ENCODE data around the gene CEND1. TPM values are rescaled to one million over a fixed set of nuclear protein-coding genes. Genes with fewer than 3 reads are reported as not detected.
"Not testable (repeated sequence)": the region's sequence is repeated elsewhere in the genome, so short reads cannot be mapped to it uniquely, and the experiment has no call there.

The CEND1 gene
- total RNA-seq, 4 donors from 2014 or later: 0.44 to 0.45 TPM; not detected in 2

GRCh38 chr11:745428-745827, 44.5 kb downstream of the CEND1 start:
- TF ChIP-seq CTCF (IDR thresholded peaks at IDR 0.05): no peak
- no peak for TF ChIP-seq POLR2A (IDR thresholded peaks at IDR 0.05)
- 31 to 43% methylated on average over 1 of the region's 1 CpG for WGBS, 2 donors
- Histone ChIP-seq H3K9me3 (no peaks in the 10 kb centered on the region), H3K4me3 (replicated peaks in 1 of 3) (no peak overlapping the region), H3K4me1 (peaks cover 23 to 27% of the 10 kb centered on the region in 2 donors), H3K27me3 (no peaks in the 10 kb centered on the region), H3K36me3 (no peaks in the 10 kb centered on the region), H3K27ac (no peak overlapping the region)
- DNase-seq: no peak
- intact Hi-C loops (cut with DNase I): no loop called here

GRCh38 chr11:742571-743201, 47.2 kb downstream of the CEND1 start:
- H3K4me1 ChIP-seq: peaks cover 7 to 9% of the 10 kb centered on the region in 2 donors
- intact Hi-C loops (cut with DNase I): no loop called here
- H3K36me3 ChIP-seq: no peaks in the 10 kb centered on the region
- no peak overlapping the region for H3K27ac ChIP-seq
- no peak overlapping the region for H3K4me3 ChIP-seq (replicated peaks in 1 of 3)
- no peak for DNase-seq
- 86 to 92% methylated on average over 4 of the region's 4 CpGs for WGBS, 2 donors
- no peak for TF ChIP-seq POLR2A (IDR thresholded peaks at IDR 0.05)
- no peak for TF ChIP-seq CTCF (IDR thresholded peaks at IDR 0.05)
- no peaks in the 10 kb centered on the region for H3K27me3 ChIP-seq
- H3K9me3 ChIP-seq: no peaks in the 10 kb centered on the region

GRCh38 chr11:742156-742546, 47.7 kb downstream of the CEND1 start:
- no peak for TF ChIP-seq POLR2A (IDR thresholded peaks at IDR 0.05)
- TF ChIP-seq CTCF (IDR thresholded peaks at IDR 0.05): no peak
- Histone ChIP-seq H3K36me3 (no peaks in the 10 kb centered on the region), H3K4me3 (replicated peaks in 1 of 3) (no peak overlapping the region), H3K27ac (no peak overlapping the region), H3K9me3 (no peaks in the 10 kb centered on the region), H3K27me3 (no peaks in the 10 kb centered on the region), H3K4me1 (peaks cover 7 to 9% of the 10 kb centered on the region in 2 donors)
- DNase-seq: no peak
- intact Hi-C loops (cut with DNase I): no loop called here
- 90 to 92% methylated on average over 3 of the region's 3 CpGs for WGBS, 2 donors

GRCh38 chr11:737899-738298, 52.0 kb downstream of the CEND1 start:
- H3K4me1 ChIP-seq; H3K4me3 ChIP-seq (replicated peaks in 1 of 3); intact Hi-C loops (cut with DNase I); H3K36me3 ChIP-seq; H3K27ac ChIP-seq; DNase-seq; H3K9me3 ChIP-seq; H3K27me3 ChIP-seq: not testable (repeated sequence)
- 48 to 61% methylated on average over 10 of the region's 10 CpGs for WGBS, 2 donors

- Histone ChIP-seq H3K27ac (no peak overlapping the region), H3K4me1 (no peaks in the 10 kb centered on the region), H3K9me3 (no peaks in the 10 kb centered on the region), H3K27me3 (no peaks in the 10 kb centered on the region), H3K4me3 (replicated peaks in 1 of 3) (no peak overlapping the region), H3K36me3 (no peaks in the 10 kb centered on the region)
- TF ChIP-seq CTCF (IDR thresholded peaks at IDR 0.05) (no peak), POLR2A (IDR thresholded peaks at IDR 0.05) (no peak)
- intact Hi-C loops (cut with DNase I): no loop called here
- WGBS, 2 donors: 35 to 40% methylated on average over 7 to 11 of the region's 11 CpGs
- DNase-seq: no peak
Measured at GRCh38 chr11:737366-737765, 52.5 kb downstream of the CEND1 start.

Small RNA genes within 50 kb of the gene (small RNA-seq; reads per million reads assigned to genes)
- gene SNORA52: not detected

Other genes with a start within 250 kb of the CEND1 start
- gene LMNTD2, start 229.4 kb downstream of the CEND1 start, total RNA-seq: 1 to 10 TPM; 4.2 to 8.8 (median 6.6) TPM
- 10 to 100 TPM; 18.6 to 60.0 (median 24.8) TPM for gene RASSF7, start 229.1 kb downstream of the CEND1 start, total RNA-seq
- 10 to 100 TPM; 18.3 to 31.0 (median 19.3) TPM for gene PHRF1, start 213.6 kb downstream of the CEND1 start, total RNA-seq
- gene IRF7, start 174.1 kb downstream of the CEND1 start, total RNA-seq: 10 to 100 TPM; 15.4 to 42.4 (median 29.1) TPM
- not detected for gene CDHR5, start 165.1 kb downstream of the CEND1 start, total RNA-seq
- not detected for gene SCT, start 162.9 kb downstream of the CEND1 start, total RNA-seq
- gene DRD4, start 152.8 kb downstream of the CEND1 start, total RNA-seq: under 1 TPM in 2 of 4 donors, not detected in 2; 0.88 to 0.89 TPM
- 100 to 1,000 TPM in 1 of 4 donors, 10 to 100 TPM in 3; 61.8 to 103 (median 87.6) TPM for gene DEAF1, start 94.9 kb downstream of the CEND1 start, total RNA-seq
- 100 to 1,000 TPM in 1 of 4 donors, 10 to 100 TPM in 3; 57.3 to 103 (median 67.7) TPM for gene TMEM80, start 94.3 kb downstream of the CEND1 start, total RNA-seq
- 100 to 1,000 TPM; 185 to 259 (median 195) TPM for gene EPS8L2, start 83.9 kb downstream of the CEND1 start, total RNA-seq
- 100 to 1,000 TPM; 300 to 965 (median 558) TPM for gene TALDO1, start 42.6 kb downstream of the CEND1 start, total RNA-seq
- gene GATD1, start 12.6 kb downstream of the CEND1 start, total RNA-seq: 10 to 100 TPM; 27.4 to 47.6 (median 35.5) TPM
- 10 to 100 TPM in 1 of 4 donors, 1 to 10 TPM in 3; 5.1 to 13.1 (median 7.8) TPM for gene SLC25A22, start 8.2 kb upstream of the CEND1 start, total RNA-seq
- gene PIDD1, start 15.1 kb upstream of the CEND1 start, total RNA-seq: 10 to 100 TPM; 11.9 to 33.2 (median 16.1) TPM
- 100 to 1,000 TPM; 172 to 526 (median 290) TPM for gene RPLP2, start 19.9 kb upstream of the CEND1 start, total RNA-seq
- gene PNPLA2, start 28.8 kb upstream of the CEND1 start, total RNA-seq: 10 to 100 TPM; 35.8 to 95.0 (median 57.6) TPM
- 10 to 100 TPM in 2 of 4 donors, 1 to 10 TPM in 2; 4.1 to 21.2 (median 12.3) TPM for gene CRACR2B, start 37.8 kb upstream of the CEND1 start, total RNA-seq
- 100 to 1,000 TPM; 135 to 326 (median 298) TPM for gene CD151, start 42.9 kb upstream of the CEND1 start, total RNA-seq
- gene POLR2L, start 52.4 kb upstream of the CEND1 start, total RNA-seq: 10 to 100 TPM; 17.9 to 89.2 (median 52.4) TPM
- 100 to 1,000 TPM in 2 of 4 donors, 10 to 100 TPM in 2; 86.1 to 127 (median 107) TPM for gene TSPAN4, start 52.8 kb upstream of the CEND1 start, total RNA-seq
- 100 to 1,000 TPM in 2 of 4 donors, 10 to 100 TPM in 2; 75.0 to 144 (median 93.8) TPM for gene CHID1, start 120.7 kb upstream of the CEND1 start, total RNA-seq
- 10 to 100 TPM; 37.2 to 67.3 (median 54.1) TPM for gene AP2A2, start 135.8 kb upstream of the CEND1 start, total RNA-seq
- not detected for gene MUC6, start 246.6 kb upstream of the CEND1 start, total RNA-seq

All from thyroid gland (tissue), 4 donors.